Measurements from ENCODE around the gene GFRA1.

DNA sequence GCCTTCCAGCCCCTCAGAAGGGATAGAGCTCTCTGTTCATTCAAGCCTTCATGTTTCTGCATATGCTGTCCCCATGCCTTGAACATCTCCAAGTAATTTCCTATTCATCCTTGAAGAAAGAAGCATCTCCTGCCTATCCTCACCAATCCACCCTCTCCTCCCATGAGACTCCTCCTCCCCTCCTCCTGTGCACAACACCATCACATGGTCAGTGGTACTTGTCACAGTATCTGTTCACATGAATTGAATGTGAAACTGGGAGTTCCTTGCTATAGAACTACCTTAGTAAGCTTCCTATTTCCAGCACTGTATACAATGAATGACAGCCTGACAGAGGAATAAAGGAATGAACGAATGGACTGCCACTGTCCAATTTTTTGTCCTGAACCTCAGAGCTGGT, 115.5 kb downstream of the GFRA1 start:
- TF ChIP-seq EZH2 (IDR thresholded peaks at IDR 0.05) (no peak), SP1 (IDR thresholded peaks at IDR 0.05; ENCODE audit: low read depth) (no peak), POLR2A (IDR thresholded peaks at IDR 0.05; ENCODE audit: borderline replicate concordance, extremely low read depth, insufficient read depth, insufficient read length) (no peak), ZNF274 (IDR thresholded peaks at IDR 0.05; ENCODE audit: low read depth, low read length) (no peak), YY1 (IDR thresholded peaks at IDR 0.05; ENCODE audit: extremely low read depth, insufficient replicate concordance, low read depth, low read length) (no peak), JUND (IDR thresholded peaks at IDR 0.05) (no peak), CBX3 (IDR thresholded peaks at IDR 0.05; ENCODE audit: low read depth) (no peak), EZH2phosphoT487 (IDR thresholded peaks at IDR 0.05; ENCODE audit: borderline replicate concordance) (no peak), RAD21 (IDR thresholded peaks at IDR 0.05; ENCODE audit: low read depth) (no peak), EGR1 (IDR thresholded peaks at IDR 0.05; ENCODE audit: low read depth) (no peak), POLR2AphosphoS5 (IDR thresholded peaks at IDR 0.05; ENCODE audit: low read depth, low read length) (no peak)
- TF ChIP-seq, protein P1, sequence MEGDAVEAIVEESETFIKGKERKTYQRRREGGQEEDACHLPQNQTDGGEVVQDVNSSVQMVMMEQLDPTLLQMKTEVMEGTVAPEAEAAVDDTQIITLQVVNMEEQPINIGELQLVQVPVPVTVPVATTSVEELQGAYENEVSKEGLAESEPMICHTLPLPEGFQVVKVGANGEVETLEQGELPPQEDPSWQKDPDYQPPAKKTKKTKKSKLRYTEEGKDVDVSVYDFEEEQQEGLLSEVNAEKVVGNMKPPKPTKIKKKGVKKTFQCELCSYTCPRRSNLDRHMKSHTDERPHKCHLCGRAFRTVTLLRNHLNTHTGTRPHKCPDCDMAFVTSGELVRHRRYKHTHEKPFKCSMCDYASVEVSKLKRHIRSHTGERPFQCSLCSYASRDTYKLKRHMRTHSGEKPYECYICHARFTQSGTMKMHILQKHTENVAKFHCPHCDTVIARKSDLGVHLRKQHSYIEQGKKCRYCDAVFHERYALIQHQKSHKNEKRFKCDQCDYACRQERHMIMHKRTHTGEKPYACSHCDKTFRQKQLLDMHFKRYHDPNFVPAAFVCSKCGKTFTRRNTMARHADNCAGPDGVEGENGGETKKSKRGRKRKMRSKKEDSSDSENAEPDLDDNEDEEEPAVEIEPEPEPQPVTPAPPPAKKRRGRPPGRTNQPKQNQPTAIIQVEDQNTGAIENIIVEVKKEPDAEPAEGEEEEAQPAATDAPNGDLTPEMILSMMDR (IDR thresholded peaks at IDR 0.05 in 2 of 3, conservative IDR thresholded peaks at IDR 0.05 in 1 of 3; ENCODE audit: borderline replicate concordance in 1 of 3, insufficient read depth in 1 of 3, low read depth in 2 of 3, low read length in 2 of 3), result no peak
- TF ChIP-seq, protein P2, sequence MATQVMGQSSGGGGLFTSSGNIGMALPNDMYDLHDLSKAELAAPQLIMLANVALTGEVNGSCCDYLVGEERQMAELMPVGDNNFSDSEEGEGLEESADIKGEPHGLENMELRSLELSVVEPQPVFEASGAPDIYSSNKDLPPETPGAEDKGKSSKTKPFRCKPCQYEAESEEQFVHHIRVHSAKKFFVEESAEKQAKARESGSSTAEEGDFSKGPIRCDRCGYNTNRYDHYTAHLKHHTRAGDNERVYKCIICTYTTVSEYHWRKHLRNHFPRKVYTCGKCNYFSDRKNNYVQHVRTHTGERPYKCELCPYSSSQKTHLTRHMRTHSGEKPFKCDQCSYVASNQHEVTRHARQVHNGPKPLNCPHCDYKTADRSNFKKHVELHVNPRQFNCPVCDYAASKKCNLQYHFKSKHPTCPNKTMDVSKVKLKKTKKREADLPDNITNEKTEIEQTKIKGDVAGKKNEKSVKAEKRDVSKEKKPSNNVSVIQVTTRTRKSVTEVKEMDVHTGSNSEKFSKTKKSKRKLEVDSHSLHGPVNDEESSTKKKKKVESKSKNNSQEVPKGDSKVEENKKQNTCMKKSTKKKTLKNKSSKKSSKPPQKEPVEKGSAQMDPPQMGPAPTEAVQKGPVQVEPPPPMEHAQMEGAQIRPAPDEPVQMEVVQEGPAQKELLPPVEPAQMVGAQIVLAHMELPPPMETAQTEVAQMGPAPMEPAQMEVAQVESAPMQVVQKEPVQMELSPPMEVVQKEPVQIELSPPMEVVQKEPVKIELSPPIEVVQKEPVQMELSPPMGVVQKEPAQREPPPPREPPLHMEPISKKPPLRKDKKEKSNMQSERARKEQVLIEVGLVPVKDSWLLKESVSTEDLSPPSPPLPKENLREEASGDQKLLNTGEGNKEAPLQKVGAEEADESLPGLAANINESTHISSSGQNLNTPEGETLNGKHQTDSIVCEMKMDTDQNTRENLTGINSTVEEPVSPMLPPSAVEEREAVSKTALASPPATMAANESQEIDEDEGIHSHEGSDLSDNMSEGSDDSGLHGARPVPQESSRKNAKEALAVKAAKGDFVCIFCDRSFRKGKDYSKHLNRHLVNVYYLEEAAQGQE (IDR thresholded peaks at IDR 0.05; ENCODE audit: low read depth), result no peak
